ENCODE measurements around the gene SPINK14.

Gene SPINK14

GRCh38 chr5:148168246-148168645, at the start of gene SPINK14:
Gene SPINK14 (plus strand): TSS chr5:148168546. CDS start chr5:148169733, 1,187 bp downstream.
- Mint-ChIP-seq H3K4me3 (no peak within 1 kb of the TSS), H3K27ac (no peak within 1 kb of the TSS), H3K9me3 (no peaks in the 10 kb centered on the region), H3K36me3 (ENCODE audit: low read depth) (no peaks in the 10 kb centered on the region), H3K27me3 (peaks cover 3% of the 10 kb centered on the region), H3K4me1 (ENCODE audit: low read depth) (no peaks in the 10 kb centered on the region)
- no peak for DNase-seq

GRCh38 chr5:148120317-148120716, 48.0 kb upstream of the SPINK14 start:
- no peak for DNase-seq
- Mint-ChIP-seq H3K36me3 (ENCODE audit: low read depth) (no peaks in the 10 kb centered on the region), H3K27me3 (no peaks in the 10 kb centered on the region), H3K4me3 (no peak overlapping the region), H3K27ac (no peak overlapping the region), H3K4me1 (ENCODE audit: low read depth) (no peaks in the 10 kb centered on the region), H3K9me3 (no peaks in the 10 kb centered on the region)

GRCh38 chr5:148125641-148126040, 42.7 kb upstream of the SPINK14 start:
- Mint-ChIP-seq H3K4me3 (no peak overlapping the region), H3K36me3 (ENCODE audit: low read depth) (no peaks in the 10 kb centered on the region), H3K4me1 (ENCODE audit: low read depth) (no peaks in the 10 kb centered on the region), H3K27ac (no peak overlapping the region), H3K27me3 (no peaks in the 10 kb centered on the region), H3K9me3 (no peaks in the 10 kb centered on the region)
- DNase-seq = no peak

- H3K9me3 Mint-ChIP-seq = no peaks in the 10 kb centered on the region
- H3K4me1 Mint-ChIP-seq (ENCODE audit: low read depth) = no peaks in the 10 kb centered on the region
- H3K4me3 Mint-ChIP-seq = no peak overlapping the region
- DNase-seq = no peak
- H3K36me3 Mint-ChIP-seq (ENCODE audit: low read depth) = no peaks in the 10 kb centered on the region
- H3K27me3 Mint-ChIP-seq = peaks cover 10% of the 10 kb centered on the region
- no peak overlapping the region for H3K27ac Mint-ChIP-seq
Observed at GRCh38 chr5:148135091-148136048, 33.0 kb upstream of the SPINK14 start.

- DNase-seq = no peak
- Mint-ChIP-seq H3K4me1 (ENCODE audit: low read depth) (no peaks in the 10 kb centered on the region), H3K27me3 (peaks cover 7% of the 10 kb centered on the region), H3K36me3 (ENCODE audit: low read depth) (no peaks in the 10 kb centered on the region), H3K27ac (no peak overlapping the region), H3K9me3 (no peaks in the 10 kb centered on the region), H3K4me3 (no peak overlapping the region)
Observed at GRCh38 chr5:148140846-148141245, 27.5 kb upstream of the SPINK14 start.

- H3K27ac Mint-ChIP-seq = no peak overlapping the region
- H3K9me3 Mint-ChIP-seq = no peaks in the 10 kb centered on the region
- H3K4me1 Mint-ChIP-seq (ENCODE audit: low read depth) = no peaks in the 10 kb centered on the region
- no peak overlapping the region for H3K4me3 Mint-ChIP-seq
- peaks cover 12% of the 10 kb centered on the region for H3K27me3 Mint-ChIP-seq
- DNase-seq = no peak
- no peaks in the 10 kb centered on the region for H3K36me3 Mint-ChIP-seq (ENCODE audit: low read depth)
Observed at GRCh38 chr5:148141645-148142044, 26.7 kb upstream of the SPINK14 start.

GRCh38 chr5:148145916-148146315, 22.4 kb upstream of the SPINK14 start:
- H3K36me3 Mint-ChIP-seq (ENCODE audit: low read depth) = no peaks in the 10 kb centered on the region
- DNase-seq = no peak
- no peak overlapping the region for H3K27ac Mint-ChIP-seq
- no peak overlapping the region for H3K4me3 Mint-ChIP-seq
- no peaks in the 10 kb centered on the region for H3K4me1 Mint-ChIP-seq (ENCODE audit: low read depth)
- H3K9me3 Mint-ChIP-seq = no peaks in the 10 kb centered on the region
- peaks cover 11% of the 10 kb centered on the region for H3K27me3 Mint-ChIP-seq

- Mint-ChIP-seq H3K4me1 (ENCODE audit: low read depth) (no peaks in the 10 kb centered on the region), H3K27ac (no peak overlapping the region)
- DNase-seq = no peak
Observed at GRCh38 chr5:148146487-148146886, 21.9 kb upstream of the SPINK14 start.

GRCh38 chr5:148147415-148147814, 20.9 kb upstream of the SPINK14 start:
- H3K27me3 Mint-ChIP-seq = peaks cover 11% of the 10 kb centered on the region
- H3K4me3 Mint-ChIP-seq = no peak overlapping the region
- H3K9me3 Mint-ChIP-seq = no peaks in the 10 kb centered on the region
- H3K4me1 Mint-ChIP-seq (ENCODE audit: low read depth) = no peaks in the 10 kb centered on the region
- no peak overlapping the region for H3K27ac Mint-ChIP-seq
- H3K36me3 Mint-ChIP-seq (ENCODE audit: low read depth) = no peaks in the 10 kb centered on the region
- no peak for DNase-seq

More at GRCh38 chr5:148146487-148146886, 21.9 kb upstream of the SPINK14 start:
- no peak overlapping the region for H3K4me3 Mint-ChIP-seq
- H3K36me3 Mint-ChIP-seq (ENCODE audit: low read depth) = no peaks in the 10 kb centered on the region
- peaks cover 11% of the 10 kb centered on the region for H3K27me3 Mint-ChIP-seq
- no peaks in the 10 kb centered on the region for H3K9me3 Mint-ChIP-seq

GRCh38 chr5:148151872-148152271, 16.5 kb upstream of the SPINK14 start:
- H3K4me3 Mint-ChIP-seq = no peak overlapping the region
- H3K36me3 Mint-ChIP-seq (ENCODE audit: low read depth) = no peaks in the 10 kb centered on the region
- peaks cover 4% of the 10 kb centered on the region for H3K4me1 Mint-ChIP-seq (ENCODE audit: low read depth)
- no peak for DNase-seq
- peaks cover 5% of the 10 kb centered on the region for H3K9me3 Mint-ChIP-seq
- no peak overlapping the region for H3K27ac Mint-ChIP-seq
- peaks cover 6% of the 10 kb centered on the region for H3K27me3 Mint-ChIP-seq

GRCh38 chr5:148152781-148153180, 15.6 kb upstream of the SPINK14 start:
- H3K36me3 Mint-ChIP-seq (ENCODE audit: low read depth) = no peaks in the 10 kb centered on the region
- H3K4me3 Mint-ChIP-seq = no peak overlapping the region
- no peak for DNase-seq
- no peak overlapping the region for H3K27ac Mint-ChIP-seq
- peaks cover 5% of the 10 kb centered on the region for H3K9me3 Mint-ChIP-seq
- peaks cover 5% of the 10 kb centered on the region for H3K4me1 Mint-ChIP-seq (ENCODE audit: low read depth)
- H3K27me3 Mint-ChIP-seq = peaks cover 6% of the 10 kb centered on the region

- DNase-seq = no peak
- peaks cover 4% of the 10 kb centered on the region for H3K27me3 Mint-ChIP-seq
- no peak overlapping the region for H3K27ac Mint-ChIP-seq
- H3K4me1 Mint-ChIP-seq (ENCODE audit: low read depth) = peaks cover 5% of the 10 kb centered on the region
- no peaks in the 10 kb centered on the region for H3K36me3 Mint-ChIP-seq (ENCODE audit: low read depth)
- H3K4me3 Mint-ChIP-seq = no peak overlapping the region
- peaks cover 5% of the 10 kb centered on the region for H3K9me3 Mint-ChIP-seq
Observed at GRCh38 chr5:148156609-148157008, 11.7 kb upstream of the SPINK14 start.

- Mint-ChIP-seq H3K4me1 (ENCODE audit: low read depth) (no peaks in the 10 kb centered on the region), H3K27ac (no peak overlapping the region), H3K9me3 (no peaks in the 10 kb centered on the region), H3K27me3 (peaks cover 4% of the 10 kb centered on the region), H3K4me3 (no peak overlapping the region), H3K36me3 (ENCODE audit: low read depth) (no peaks in the 10 kb centered on the region)
- DNase-seq = no peak
Observed at GRCh38 chr5:148162038-148162437, 6.3 kb upstream of the SPINK14 start.

GRCh38 chr5:148163345-148163744, 5.0 kb upstream of the SPINK14 start:
- Mint-ChIP-seq H3K9me3 (no peaks in the 10 kb centered on the region), H3K4me1 (ENCODE audit: low read depth) (no peaks in the 10 kb centered on the region), H3K27ac (no peak overlapping the region), H3K27me3 (peaks cover 4% of the 10 kb centered on the region), H3K36me3 (ENCODE audit: low read depth) (no peaks in the 10 kb centered on the region), H3K4me3 (no peak overlapping the region)
- DNase-seq = no peak

GRCh38 chr5:148166550-148167283, 1.6 kb upstream of the SPINK14 start:
- Mint-ChIP-seq H3K36me3 (ENCODE audit: low read depth) (no peaks in the 10 kb centered on the region), H3K27ac (no peak overlapping the region), H3K4me1 (ENCODE audit: low read depth) (no peaks in the 10 kb centered on the region), H3K4me3 (no peak overlapping the region), H3K9me3 (no peaks in the 10 kb centered on the region), H3K27me3 (no peaks in the 10 kb centered on the region)
- DNase-seq = no peak

Data from activated T-cell treated with anti-CD3 and anti-CD28 coated beads, Interleukin-2, amount 50 U/mL, for 24 hours (primary cell).